Astrocyte of the spinal cord (primary cell): ENCODE data around the gene PDXP.

Experiments used
- DNase-seq: peaks from one replicate; pipeline ENCODE4 v3.0.0; 2011; ENCODE audit warnings: low read depth, low spot score
- H3K4me3 ChIP-seq: 2 replicates; pipeline ENCODE4 v1.5.1; 2011; ENCODE audit warnings: low read depth, mild to moderate bottlenecking, low read length, moderate library complexity
- in situ Hi-C: cut with HindIII; loops from 2 replicates; pipeline ENCODE4 v1.10.0; 2017; ENCODE audit warnings: low sequenced_read_pairs
- TF ChIP-seq, protein P1 (sequence below): IDR thresholded peaks from 2 replicates; pipeline ENCODE4 v1.5.1; 2012; ENCODE audit warnings: low read depth, mild to moderate bottlenecking, low read length, inconsistent platforms

The PDXP gene

GRCh38 chr22:37663521-37664140, 5.1 kb downstream of the PDXP start:
- DNase-seq = no peak
- TF ChIP-seq, protein P1, sequence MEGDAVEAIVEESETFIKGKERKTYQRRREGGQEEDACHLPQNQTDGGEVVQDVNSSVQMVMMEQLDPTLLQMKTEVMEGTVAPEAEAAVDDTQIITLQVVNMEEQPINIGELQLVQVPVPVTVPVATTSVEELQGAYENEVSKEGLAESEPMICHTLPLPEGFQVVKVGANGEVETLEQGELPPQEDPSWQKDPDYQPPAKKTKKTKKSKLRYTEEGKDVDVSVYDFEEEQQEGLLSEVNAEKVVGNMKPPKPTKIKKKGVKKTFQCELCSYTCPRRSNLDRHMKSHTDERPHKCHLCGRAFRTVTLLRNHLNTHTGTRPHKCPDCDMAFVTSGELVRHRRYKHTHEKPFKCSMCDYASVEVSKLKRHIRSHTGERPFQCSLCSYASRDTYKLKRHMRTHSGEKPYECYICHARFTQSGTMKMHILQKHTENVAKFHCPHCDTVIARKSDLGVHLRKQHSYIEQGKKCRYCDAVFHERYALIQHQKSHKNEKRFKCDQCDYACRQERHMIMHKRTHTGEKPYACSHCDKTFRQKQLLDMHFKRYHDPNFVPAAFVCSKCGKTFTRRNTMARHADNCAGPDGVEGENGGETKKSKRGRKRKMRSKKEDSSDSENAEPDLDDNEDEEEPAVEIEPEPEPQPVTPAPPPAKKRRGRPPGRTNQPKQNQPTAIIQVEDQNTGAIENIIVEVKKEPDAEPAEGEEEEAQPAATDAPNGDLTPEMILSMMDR = no peak
- in situ Hi-C loops = no loop called here
- no peak overlapping the region for H3K4me3 ChIP-seq

GRCh38 chr22:37664249-37665101, 6.0 kb downstream of the PDXP start:
- no peak overlapping the region for H3K4me3 ChIP-seq
- DNase-seq = no peak
- TF ChIP-seq, protein P1 = no peak
- in situ Hi-C loops = no loop called here

GRCh38 chr22:37665487-37665886, 7.0 kb downstream of the PDXP start:
- TF ChIP-seq, protein P1 = no peak
- no peak for DNase-seq
- in situ Hi-C loops = no loop called here
- no peak overlapping the region for H3K4me3 ChIP-seq

GRCh38 chr22:37669586-37669985, 11.1 kb downstream of the PDXP start:
- in situ Hi-C loops = no loop called here
- DNase-seq = no peak

DNA sequence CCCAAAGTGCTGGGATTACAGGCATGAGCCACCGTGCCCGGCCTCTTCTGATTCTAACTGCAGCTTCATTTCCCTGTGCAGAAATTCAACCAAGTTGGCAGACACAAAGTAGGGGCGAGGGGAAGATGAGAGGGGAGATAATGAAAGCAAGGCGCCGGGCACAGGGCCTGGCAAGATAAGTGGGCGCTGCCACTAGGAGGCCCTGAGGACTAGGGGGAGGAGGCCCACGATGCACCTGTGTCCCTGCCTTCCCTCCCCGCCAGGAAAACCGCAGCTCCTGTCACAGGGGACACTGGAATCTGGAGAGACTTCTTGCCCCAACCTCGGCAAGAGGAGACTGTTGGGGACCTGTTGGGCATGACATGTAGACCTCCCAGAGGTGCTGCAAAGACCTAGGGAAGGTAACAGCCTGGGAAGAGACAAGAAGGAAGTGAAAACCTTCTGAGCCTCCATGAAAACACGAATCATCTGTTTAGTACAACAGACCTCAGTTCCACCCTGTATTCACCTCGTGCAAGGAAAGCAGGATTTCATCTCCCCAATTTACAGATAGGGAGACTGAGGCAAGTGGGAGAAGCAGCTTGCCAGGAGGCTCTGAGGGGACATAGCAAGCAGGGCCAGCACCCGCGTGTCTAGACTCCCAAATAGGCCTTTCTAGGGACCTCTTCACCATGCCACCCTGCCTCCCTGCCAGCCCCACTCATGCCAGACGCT, 13.8 kb downstream of the PDXP start:
- in situ Hi-C loops = no loop called here
- DNase-seq = no peak
- H3K4me3 ChIP-seq = no peak overlapping the region
- TF ChIP-seq, protein P1 = no peak

More at GRCh38 chr22:37669586-37669985, 11.1 kb downstream of the PDXP start:
- TF ChIP-seq, protein P1 = no peak
- H3K4me3 ChIP-seq = no peak overlapping the region

DNA sequence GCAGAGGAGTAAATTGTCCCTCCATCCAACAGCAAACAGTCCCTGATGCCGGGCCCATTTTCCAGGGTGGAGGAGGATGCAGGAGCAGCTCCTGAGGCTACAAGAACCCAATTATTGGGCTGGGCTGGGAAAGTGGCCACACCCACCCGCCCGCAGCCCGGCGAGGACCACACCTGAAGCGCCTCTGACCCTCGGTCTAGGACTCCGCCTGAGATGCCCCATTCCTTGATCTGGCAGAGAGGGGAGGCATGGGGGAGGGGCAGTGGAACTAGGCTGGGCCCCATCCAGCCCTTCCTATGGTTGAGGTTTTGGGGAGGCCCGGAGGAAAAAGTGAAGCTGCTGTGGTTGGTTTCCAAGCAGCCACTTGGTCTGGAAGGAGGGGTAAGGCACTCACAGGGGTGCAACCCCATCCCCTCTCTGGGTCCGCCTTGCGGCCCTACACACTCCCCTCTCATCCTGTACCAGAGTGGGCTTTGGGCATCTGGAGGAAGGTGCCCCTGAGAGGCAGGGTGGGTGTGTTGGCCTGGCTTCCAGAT, 14.5 kb downstream of the PDXP start:
- in situ Hi-C loops = no loop called here
- TF ChIP-seq, protein P1 = no peak
- no peak overlapping the region for H3K4me3 ChIP-seq
- no peak for DNase-seq
